B cell (primary cell): ENCODE measurements around the gene EPB41. TPM values are rescaled to one million over a fixed set of nuclear protein-coding genes. Genes with fewer than 3 reads are reported as not detected.
A peak's percentile ranks its signal among the peaks of the same experiment; 100 is the strongest.

Experiments
- ATAC-seq: fragments of 200-7000 bp; cut with Tn5 transposase; one replicate; pipeline ENCODE4 v1.10.0; 2021; ENCODE audit warnings: low read depth, mild to moderate bottlenecking, moderate number of reproducible peaks, moderate library complexity
- CTCF ChIA-PET: fragments of 350-600 bp; sonication (Branson Sonifier 250); formaldehyde crosslinking; loops from one replicate; lab custom pipeline; 2021; ENCODE audit warnings: antibody characterized with exemption, inconsistent platforms; lab: Charles Lee
- POLR2A ChIA-PET: fragments of 350-600 bp; sonication (Branson Sonifier 250); formaldehyde crosslinking; loops from one replicate; lab custom pipeline; 2021; ENCODE audit warnings: antibody characterized with exemption; lab: Charles Lee
- DNase-seq: peaks from one replicate; pipeline ENCODE4 v3.0.0; 2013
- H2AFZ ChIP-seq: 2 replicates; pipeline ENCODE4 v1.6.1; 2012; ENCODE audit warnings: mild to moderate bottlenecking, low read depth, low read length; ENCODE audit not compliant: insufficient read depth, poor library complexity, severe bottlenecking
- H3K27ac ChIP-seq, 2 donors: 1 replicate in 1 of 2; 2 replicates in 1 of 2; pipeline ENCODE4 v1.5.1; 2012 to 2013; ENCODE audit warnings: low read length in 2 of 2, mild to moderate bottlenecking in 2 of 2, moderate library complexity in 1 of 2
- H3K27me3 ChIP-seq, 4 experiments: fragments of 200-600 bp in 1 of 4; sonication (generic) in 1 of 4; replicated peaks in 1 of 4; 1 replicate in 2 of 4; 2 replicates in 2 of 4; pipeline versions ENCODE4 v1.6.1 to v1.7.0; 2013 to 2016; ENCODE audit warnings: low read length in 3 of 4, mild to moderate bottlenecking in 2 of 4, mixed read lengths in 1 of 4, moderate library complexity in 1 of 4; ENCODE audit not compliant: insufficient read depth in 4 of 4, control insufficient read depth in 3 of 4; ENCODE audit errors: control extremely low read depth in 1 of 4
- H3K36me3 ChIP-seq, 2 experiments: replicated peaks in 1 of 2; 1 replicate in 1 of 2; 2 replicates in 1 of 2; pipeline versions ENCODE4 v1.6.1 to v1.7.1; 2013; ENCODE audit warnings: low read length in 1 of 2; ENCODE audit not compliant: insufficient read depth in 2 of 2, control insufficient read depth in 1 of 2; ENCODE audit errors: control extremely low read depth in 1 of 2, extremely low read depth in 1 of 2
- H3K4me1 ChIP-seq, 2 donors: fragments of 200-600 bp in 1 of 2; sonication (generic) in 1 of 2; 1 replicate in 1 of 2; 2 replicates in 1 of 2; pipeline versions ENCODE4 v1.5.1 to v1.6.1; 2013 to 2017; ENCODE audit warnings: low read length in 2 of 2; ENCODE audit not compliant: control insufficient read depth in 2 of 2, insufficient read depth in 2 of 2
- H3K4me2 ChIP-seq: replicated peaks from 2 replicates; pipeline ENCODE3; 2012; ENCODE audit warnings: mild to moderate bottlenecking, low read depth, low read length; ENCODE audit not compliant: poor library complexity, severe bottlenecking
- H3K4me3 ChIP-seq, 5 experiments: fragments of 200-600 bp in 1 of 5; sonication (generic) in 1 of 5; 1 replicate in 3 of 5; 2 replicates in 2 of 5; pipeline versions ENCODE4 v1.5.1 to v1.7.0; 2011 to 2016; ENCODE audit warnings: low read length in 4 of 5, mild to moderate bottlenecking in 4 of 5, low read depth in 2 of 5, control low read depth in 1 of 5, moderate library complexity in 1 of 5; ENCODE audit not compliant: insufficient read depth in 1 of 5; ENCODE audit errors: control extremely low read depth in 1 of 5, extremely low read depth in 1 of 5
- H3K79me2 ChIP-seq: fragments of 200-600 bp; sonication (generic); one replicate; pipeline ENCODE4 v1.6.0; 2016; ENCODE audit warnings: low read length; ENCODE audit not compliant: control insufficient read depth, insufficient read depth
- H3K9ac ChIP-seq: fragments of 200-600 bp; sonication (generic); 2 replicates; pipeline ENCODE4 v1.6.1; 2017; ENCODE audit warnings: mild to moderate bottlenecking, low read length, moderate library complexity
- H3K9me3 ChIP-seq, 3 donors: one replicate each; pipeline versions ENCODE4 v1.6.1 to v1.7.1; 2013; ENCODE audit warnings: low read length in 2 of 3; ENCODE audit not compliant: control insufficient read depth in 2 of 3, insufficient read depth in 1 of 3; ENCODE audit errors: control extremely low read depth in 1 of 3
- H4K20me1 ChIP-seq: 2 replicates; pipeline ENCODE4 v1.6.0; 2012; ENCODE audit warnings: mild to moderate bottlenecking, low read length; ENCODE audit not compliant: insufficient read depth, control insufficient read depth, poor library complexity, severe bottlenecking
- H3K27ac Mint-ChIP-seq: one replicate; pipeline ENCODE4 v1.8.0; 2021; ENCODE audit warnings: mixed read lengths
- H3K27me3 Mint-ChIP-seq: one replicate; pipeline ENCODE4 v1.8.0; 2021; ENCODE audit warnings: mixed read lengths
- H3K4me1 Mint-ChIP-seq: one replicate; pipeline ENCODE4 v1.8.0; 2021; ENCODE audit warnings: mixed read lengths
- H3K4me3 Mint-ChIP-seq: one replicate; pipeline ENCODE4 v1.8.0; 2021; ENCODE audit warnings: mixed read lengths
- H3K9me3 Mint-ChIP-seq: one replicate; pipeline ENCODE4 v1.8.0; 2022; ENCODE audit warnings: mixed read lengths; ENCODE audit not compliant: insufficient read depth
- CTCF ChIP-seq: fragments of 200-600 bp; IDR thresholded peaks from one replicate; pipeline ENCODE4 v1.8.0; 2022; ENCODE audit warnings: antibody characterized with exemption, mild to moderate bottlenecking
- EZH2 ChIP-seq: IDR thresholded peaks from 2 replicates; pipeline ENCODE4 v1.6.1; 2012; ENCODE audit warnings: borderline replicate concordance, low read depth, mild to moderate bottlenecking, moderate library complexity, low read length; ENCODE audit not compliant: insufficient read depth, poor library complexity, severe bottlenecking
- WGBS: methylation state at CpG from one replicate; pipeline ENCODE4 v1.1.5; 2013; ENCODE audit warnings: missing lambda C conversion rate; ENCODE audit not compliant: insufficient coverage; 5-methylcytosine and 5-hydroxymethylcytosine counted together
- intact Hi-C: fragments of 100-400 bp; cut with micrococcal nuclease; formaldehyde crosslinking; loops from one replicate; pipeline ENCODE4 v1.10.0; 2022
- polyA plus RNA-seq: library from polyadenylated mRNA; depleted of rRNA; stranded (reverse); fragments of >200 nt; gene quantifications from 2 replicates; pipeline ENCODE4 v1.2.3, GENCODE V29; 2012
- total RNA-seq, 2 donors: library from RNA; stranded (reverse); fragments of 120-200 nt in 1 of 2; gene quantifications; 1 replicate in 1 of 2; 2 replicates in 1 of 2; pipeline versions ENCODE4 v1.2.3 to v1.2.4, GENCODE V29; 2013 to 2022

Gene EPB41
- total and polyA plus RNA-seq, 2 donors (not counting 1 experiment from before 2014, with no cell fraction given) = 45.8 to 186 TPM

- H3K27me3 ChIP-seq = no peaks in the 10 kb centered on the region
- DNase-seq (no peak), ATAC-seq (no peak)
- no peaks in the 10 kb centered on the region for H4K20me1 ChIP-seq
- H3K9ac ChIP-seq = no peak overlapping the region
- Mint-ChIP-seq H3K4me3 (no peak overlapping the region), H3K4me1 (no peaks in the 10 kb centered on the region), H3K27me3 (no peaks in the 10 kb centered on the region), H3K27ac (no peak overlapping the region), H3K9me3 (no peaks in the 10 kb centered on the region)
- no peak overlapping the region for H3K4me3 ChIP-seq
- H3K36me3 ChIP-seq = peaks cover 22 to 35% of the 10 kb centered on the region in 2 experiments
- no peaks in the 10 kb centered on the region for H3K4me1 ChIP-seq
- no peak overlapping the region for H2AFZ ChIP-seq
- ChIA-PET CTCF (interaction anchor here (0.6 to 9.5 kb wide), 29 partner anchors 9 to 390 kb away, joined by 3 to 502 read pairs (median 5); partner anchors contain the start of genes EPB41, SRSF4 and TAF12), POLR2A (interaction anchor here (1.2 kb wide), 1 partner anchor 148 kb away, joined by 5 read pairs; no protein-coding TSS in a partner anchor)
- no peaks in the 10 kb centered on the region for H3K79me2 ChIP-seq
- intact Hi-C loops = no loop called here
- 100% methylated on average over 1 of the region's 4 CpGs for WGBS
- H3K27ac ChIP-seq = no peak overlapping the region
- TF ChIP-seq CTCF (no peak), EZH2 (no peak)
- no peaks in the 10 kb centered on the region for H3K9me3 ChIP-seq
- H3K4me2 ChIP-seq = no peak overlapping the region
Measured at GRCh38 chr1:29032841-29033240, 118.5 kb downstream of the EPB41 start.

GRCh38 chr1:29033829-29034466 lies 119.6 kb downstream of the EPB41 start:
- Histone ChIP-seq H3K27me3 (no peaks in the 10 kb centered on the region), H3K36me3 (peaks cover 24 to 39% of the 10 kb centered on the region in 2 experiments), H3K4me1 (no peaks in the 10 kb centered on the region), H4K20me1 (no peaks in the 10 kb centered on the region), H2AFZ (no peak overlapping the region), H3K79me2 (no peaks in the 10 kb centered on the region), H3K4me2 (no peak overlapping the region), H3K9ac (no peak overlapping the region), H3K27ac (no peak overlapping the region), H3K9me3 (no peaks in the 10 kb centered on the region), H3K4me3 (no peak overlapping the region)
- Mint-ChIP-seq H3K4me1 (no peaks in the 10 kb centered on the region), H3K27ac (no peak overlapping the region), H3K9me3 (no peaks in the 10 kb centered on the region), H3K4me3 (no peak overlapping the region), H3K27me3 (no peaks in the 10 kb centered on the region)
- POLR2A ChIA-PET = interaction anchor here (0.7 to 0.9 kb wide), 3 partner anchors 120 to 391 kb away, joined by 3 to 13 read pairs (median 3); partner anchors contain the start of gene TAF12
- TF ChIP-seq EZH2 = no peak
- peak; percentile 91 for TF ChIP-seq CTCF
- WGBS = no CpG with 5 or more reads among the region's 1 CpG
- peak; percentile 65 for DNase-seq
- ATAC-seq = no peak
- intact Hi-C loops = loop anchor here (1.0 to 2.0 kb wide), 2 partner anchors 152 to 169 kb away; no protein-coding TSS in a partner anchor
- CTCF ChIA-PET = interaction anchor here (0.6 to 9.5 kb wide), 37 partner anchors 9 to 454 kb away, joined by 3 to 502 read pairs (median 5); partner anchors contain the start of genes EPB41, SRSF4 and TAF12
